ENCODE results near the gene UBE2G1.
A peak's percentile ranks its signal among the peaks of the same experiment; 100 is the strongest.
"Not testable (repeated sequence)": the region's sequence is repeated elsewhere in the genome, so short reads cannot be mapped to it uniquely, and the experiment has no call there.

The UBE2G1 gene

DNA sequence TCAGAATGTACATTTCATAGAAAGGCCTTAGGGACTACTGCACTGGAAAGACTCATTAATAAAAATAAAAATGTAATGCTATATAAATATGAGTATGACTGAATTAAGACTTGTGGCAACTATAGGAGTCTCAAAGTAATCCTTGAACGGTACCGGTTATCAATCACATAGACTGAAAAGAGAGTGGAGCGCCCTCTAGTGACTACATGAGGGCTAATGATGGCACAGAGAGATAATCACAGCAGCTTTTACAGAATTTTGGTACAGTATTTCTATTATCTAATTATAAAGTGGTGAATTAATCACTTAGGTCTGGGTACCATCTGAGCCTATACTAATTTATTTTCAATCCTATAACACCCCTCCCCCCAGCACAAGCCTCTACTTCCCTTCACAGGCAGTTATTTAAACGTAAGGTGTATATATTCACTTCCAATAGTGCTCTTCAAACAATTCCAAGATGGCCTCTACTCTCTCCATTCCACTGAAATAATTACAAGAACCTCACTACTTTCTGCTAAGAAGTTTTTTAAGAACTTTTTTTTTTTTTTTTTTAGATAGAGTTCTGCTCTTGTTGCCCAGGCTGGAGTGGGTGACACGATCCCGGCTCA, 62.0 kb downstream of the UBE2G1 start:
- peak; percentile 13 to 62 for DNase-seq (ENCODE audit: low read depth in 2 of 2)

DNA sequence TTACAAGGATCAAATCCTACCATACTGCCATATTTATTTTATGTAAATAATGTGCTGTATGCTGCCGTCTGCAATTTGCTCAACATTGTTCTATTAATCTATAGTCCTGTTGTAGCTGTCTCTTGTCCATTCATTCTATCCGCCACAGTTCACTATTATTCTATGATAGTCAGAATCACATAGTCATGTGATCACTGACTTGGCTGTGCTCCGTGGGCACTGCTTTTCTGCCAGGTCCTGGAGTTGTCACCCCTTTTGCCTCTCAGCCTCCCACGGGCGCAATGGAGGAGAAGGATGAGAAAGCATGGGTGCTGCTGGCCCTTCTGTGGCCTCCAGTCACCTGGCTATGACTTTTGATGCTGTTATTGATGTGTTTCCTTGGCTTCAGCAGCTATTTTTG, 65.4 kb downstream of the UBE2G1 start:
- DNase-seq (ENCODE audit: low read depth in 2 of 2): no peak

DNA sequence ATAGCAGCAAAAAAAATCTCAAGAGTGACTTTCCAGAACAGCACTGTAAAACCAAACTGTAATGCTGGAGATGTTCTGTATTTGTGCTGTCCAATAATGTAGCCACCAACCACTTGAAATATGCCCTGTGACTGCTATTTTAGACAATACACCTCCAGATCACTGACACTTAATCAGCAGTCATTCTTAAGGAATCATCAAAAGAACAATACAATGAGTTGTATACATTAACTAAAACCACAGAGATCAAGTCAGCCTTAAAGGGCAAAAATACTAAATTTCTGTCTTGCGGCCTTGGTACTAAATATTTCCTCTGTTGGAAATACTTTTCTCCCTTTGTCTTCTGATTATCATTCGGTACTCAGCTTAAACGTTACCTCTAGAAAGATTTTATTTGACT, 69.1 kb downstream of the UBE2G1 start:
- no peak for DNase-seq (ENCODE audit: low read depth in 2 of 2)

DNA sequence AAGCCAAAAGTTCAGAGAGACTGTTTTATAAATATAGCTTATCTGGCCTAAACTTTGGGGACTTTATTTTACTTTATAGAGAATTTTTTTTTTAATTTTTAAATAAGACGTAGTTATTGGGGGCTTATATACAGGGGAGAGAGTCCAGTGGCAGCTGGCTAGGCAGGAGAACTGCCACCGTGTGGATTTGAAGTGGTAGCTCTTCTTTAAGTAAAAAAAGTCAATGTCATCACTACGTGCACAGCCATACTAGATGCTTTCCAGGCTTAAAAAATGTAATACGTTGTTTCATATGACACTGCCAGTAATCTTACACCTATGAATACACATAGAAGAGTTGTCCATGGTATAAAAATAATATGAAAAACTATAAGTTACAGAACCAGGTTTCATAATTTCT, 70.8 kb downstream of the UBE2G1 start:
- DNase-seq (ENCODE audit: low read depth in 2 of 2): no peak

DNA sequence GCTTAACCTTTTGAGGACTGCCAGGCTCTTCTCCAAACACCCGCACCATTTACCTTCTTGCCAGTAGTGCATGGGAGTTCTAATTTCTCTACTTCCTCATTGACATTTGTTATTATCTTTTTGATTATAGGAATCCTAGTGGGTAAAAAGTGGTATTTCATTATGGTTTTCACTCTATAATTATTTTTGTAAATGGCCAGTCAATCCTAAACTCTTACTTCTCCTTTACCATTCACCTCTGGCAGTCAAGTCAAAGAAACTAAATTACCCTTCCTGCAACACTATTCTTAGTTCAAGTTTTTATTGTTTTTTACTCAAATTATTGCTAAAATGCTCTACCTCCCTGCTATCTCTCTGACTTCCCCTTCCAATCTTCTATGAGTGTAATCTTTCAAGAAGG, 72.9 kb downstream of the UBE2G1 start:
- no peak for DNase-seq (ENCODE audit: low read depth in 2 of 2)

DNA sequence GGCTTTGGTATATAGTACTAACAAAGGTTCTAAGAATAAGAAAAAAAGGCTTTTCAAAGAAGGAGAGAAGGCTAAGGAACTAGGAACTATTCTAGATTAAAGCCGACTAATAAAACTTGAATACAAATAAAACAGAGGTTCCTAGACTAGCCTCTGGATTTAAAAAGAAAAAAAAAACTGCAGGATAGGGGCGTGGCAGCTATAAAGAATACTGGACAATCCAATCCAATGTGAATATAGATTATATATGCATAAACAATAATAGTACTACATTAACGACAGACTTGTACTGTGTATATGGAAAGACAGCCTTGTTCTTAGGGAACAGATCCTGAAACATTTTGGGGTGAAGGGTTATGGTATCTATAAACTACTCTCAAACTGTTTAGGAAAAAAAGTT, 78.8 kb downstream of the UBE2G1 start:
- DNase-seq (ENCODE audit: low read depth in 2 of 2): no peak

DNA sequence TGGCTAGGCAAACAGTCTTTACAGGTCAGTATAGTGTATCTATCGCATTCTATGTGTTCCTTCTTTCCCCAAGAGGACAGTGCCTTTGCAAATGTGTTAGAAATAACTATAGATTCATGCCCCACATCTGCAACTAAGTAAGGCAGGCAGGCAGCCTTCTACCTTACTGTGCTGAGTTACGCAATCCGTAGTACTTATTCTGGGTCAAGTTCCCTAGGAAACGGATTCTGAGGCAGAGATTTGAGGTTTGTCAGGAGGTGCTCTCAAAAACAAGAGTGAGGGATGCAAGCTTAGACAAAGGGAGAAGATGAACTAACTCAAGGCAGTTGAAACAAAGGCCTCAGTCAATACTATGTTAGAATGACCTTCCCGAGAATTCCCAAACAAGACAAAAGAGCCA, 90.0 kb downstream of the UBE2G1 start:
- DNase-seq (ENCODE audit: low read depth in 2 of 2): no peak

DNA sequence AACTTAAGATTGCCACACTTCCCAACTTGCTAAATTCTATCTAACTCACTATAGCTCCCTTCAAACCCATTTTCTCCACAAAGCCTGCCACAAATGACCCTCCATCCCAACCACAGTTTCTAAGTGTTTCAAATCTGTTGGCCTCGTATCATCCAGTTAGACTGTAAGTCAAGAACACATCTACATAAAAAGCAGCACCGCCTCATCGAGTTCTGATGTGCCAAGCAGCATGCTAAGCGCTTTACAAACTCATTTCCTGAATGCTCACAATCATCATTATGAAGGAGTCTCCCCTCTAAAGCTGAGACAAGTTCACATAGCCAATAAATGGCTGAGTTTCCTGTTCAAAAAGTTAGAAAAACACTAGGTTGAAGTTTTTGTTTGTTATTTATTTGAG, 93.5 kb downstream of the UBE2G1 start:
- DNase-seq (ENCODE audit: low read depth in 2 of 2): no peak

DNA sequence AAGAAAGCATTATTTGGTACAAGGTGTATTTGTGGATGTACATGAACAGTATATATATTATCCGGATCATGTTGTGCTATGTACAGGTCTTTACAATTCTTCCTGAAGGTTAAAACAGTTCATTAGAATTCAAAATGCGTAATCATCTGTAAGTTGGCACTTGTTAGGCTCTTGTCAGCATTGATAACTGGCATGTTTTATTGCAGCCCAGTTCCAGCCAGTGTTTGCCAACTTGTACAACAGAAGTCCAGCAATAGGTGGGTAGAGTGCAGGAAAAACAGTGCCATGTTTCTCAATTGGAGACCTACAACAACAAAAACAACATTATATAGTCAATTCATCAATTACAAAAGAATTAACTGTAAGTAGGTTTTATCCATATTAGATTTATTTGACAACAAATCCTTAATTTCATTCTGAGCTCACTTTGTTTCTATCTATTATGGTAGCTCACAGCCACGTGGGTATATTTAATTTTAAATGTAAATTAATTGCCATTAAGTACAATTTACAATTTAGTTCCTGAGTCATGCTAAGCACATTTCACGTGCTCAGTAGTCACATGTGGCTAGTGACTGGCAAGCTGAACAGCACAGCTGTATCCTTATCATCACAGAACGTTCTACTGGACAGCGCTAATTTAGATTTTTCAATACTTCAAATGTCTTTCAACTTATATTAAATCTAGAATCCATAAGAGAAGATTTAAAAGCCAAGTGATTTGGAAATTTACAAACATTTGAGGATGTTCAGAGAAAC, 94.1 kb downstream of the UBE2G1 start:
- no peak for DNase-seq (ENCODE audit: low read depth in 2 of 2)

DNA sequence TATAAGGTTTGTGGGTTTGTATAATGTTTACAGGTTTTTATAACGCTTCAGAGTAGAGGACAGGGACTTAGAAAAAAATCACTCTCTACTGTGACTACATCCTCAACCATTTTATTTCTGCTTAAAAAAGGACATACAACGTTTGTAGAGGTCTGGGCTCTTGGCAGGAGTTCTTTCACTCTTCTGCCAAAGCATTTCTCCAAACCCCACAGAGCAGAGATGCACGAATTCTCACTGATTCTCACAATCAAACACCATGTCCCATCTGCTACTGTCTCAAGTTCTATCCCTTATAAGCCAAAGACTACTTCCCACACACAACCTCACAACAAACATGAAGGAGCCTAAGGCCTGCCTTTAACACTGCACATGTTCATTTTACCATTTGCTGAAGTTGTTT, 95.7 kb downstream of the UBE2G1 start:
- no peak for DNase-seq (ENCODE audit: low read depth in 2 of 2)

DNA sequence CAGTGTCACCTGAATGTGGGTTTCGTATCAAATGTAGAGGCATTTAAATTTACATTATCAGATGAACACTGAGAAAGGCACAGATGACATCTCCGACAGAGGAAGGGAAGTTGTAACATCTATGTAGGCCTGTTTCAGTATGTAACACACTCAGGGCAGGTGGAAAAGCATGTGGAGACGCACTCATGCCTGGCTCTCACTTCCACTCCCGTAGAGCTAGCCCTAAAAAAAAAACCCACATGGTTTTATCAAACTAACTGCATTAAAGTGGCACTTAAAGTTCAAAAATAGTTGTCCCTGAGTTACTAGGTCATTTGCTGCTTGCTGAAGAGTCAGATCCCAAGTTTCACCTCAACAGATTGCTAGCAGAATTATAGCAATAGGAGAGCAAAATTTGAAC, 96.6 kb downstream of the UBE2G1 start:
- no peak for DNase-seq (ENCODE audit: low read depth in 2 of 2)

DNA sequence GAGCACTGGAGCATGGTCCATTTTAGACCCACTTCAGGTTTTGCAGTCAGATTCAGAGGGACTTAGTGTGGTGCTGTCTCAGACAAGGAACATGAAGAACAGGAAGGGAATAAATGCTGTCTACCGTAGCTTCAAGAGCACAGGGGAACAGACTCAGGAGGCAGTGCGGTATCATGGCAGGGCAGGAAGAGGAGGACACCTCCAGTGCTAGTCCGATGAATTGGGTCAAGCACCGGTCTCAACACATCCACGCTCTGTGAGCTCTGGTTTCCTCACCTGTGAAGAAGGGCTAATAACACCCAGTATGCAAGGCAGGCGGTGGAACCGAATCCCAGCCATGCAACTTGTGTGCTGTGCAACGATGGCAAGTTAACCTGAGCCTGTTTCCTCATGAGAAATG, 99.1 kb downstream of the UBE2G1 start:
- DNase-seq (ENCODE audit: low read depth in 2 of 2): no peak

DNA sequence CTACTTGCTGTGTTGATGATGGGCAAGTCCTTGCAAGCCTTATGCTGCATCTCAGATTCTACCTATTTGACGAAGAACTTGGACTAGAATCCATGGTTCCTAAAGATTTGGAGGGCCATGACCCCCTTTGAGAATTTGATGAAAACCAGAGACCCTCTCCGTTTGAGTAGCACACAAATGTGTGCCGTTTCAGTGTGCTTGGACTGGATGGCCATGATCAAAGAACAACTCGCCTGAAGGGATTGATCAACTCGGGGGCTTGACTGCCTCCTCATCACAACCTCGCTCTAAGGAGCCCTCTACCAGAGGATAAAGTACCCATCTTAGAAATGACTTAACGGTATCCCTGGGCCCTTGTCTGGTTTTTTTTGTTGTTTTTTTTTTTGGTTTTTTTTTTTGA, 99.9 kb downstream of the UBE2G1 start:
- no peak for DNase-seq (ENCODE audit: low read depth in 2 of 2)

DNA sequence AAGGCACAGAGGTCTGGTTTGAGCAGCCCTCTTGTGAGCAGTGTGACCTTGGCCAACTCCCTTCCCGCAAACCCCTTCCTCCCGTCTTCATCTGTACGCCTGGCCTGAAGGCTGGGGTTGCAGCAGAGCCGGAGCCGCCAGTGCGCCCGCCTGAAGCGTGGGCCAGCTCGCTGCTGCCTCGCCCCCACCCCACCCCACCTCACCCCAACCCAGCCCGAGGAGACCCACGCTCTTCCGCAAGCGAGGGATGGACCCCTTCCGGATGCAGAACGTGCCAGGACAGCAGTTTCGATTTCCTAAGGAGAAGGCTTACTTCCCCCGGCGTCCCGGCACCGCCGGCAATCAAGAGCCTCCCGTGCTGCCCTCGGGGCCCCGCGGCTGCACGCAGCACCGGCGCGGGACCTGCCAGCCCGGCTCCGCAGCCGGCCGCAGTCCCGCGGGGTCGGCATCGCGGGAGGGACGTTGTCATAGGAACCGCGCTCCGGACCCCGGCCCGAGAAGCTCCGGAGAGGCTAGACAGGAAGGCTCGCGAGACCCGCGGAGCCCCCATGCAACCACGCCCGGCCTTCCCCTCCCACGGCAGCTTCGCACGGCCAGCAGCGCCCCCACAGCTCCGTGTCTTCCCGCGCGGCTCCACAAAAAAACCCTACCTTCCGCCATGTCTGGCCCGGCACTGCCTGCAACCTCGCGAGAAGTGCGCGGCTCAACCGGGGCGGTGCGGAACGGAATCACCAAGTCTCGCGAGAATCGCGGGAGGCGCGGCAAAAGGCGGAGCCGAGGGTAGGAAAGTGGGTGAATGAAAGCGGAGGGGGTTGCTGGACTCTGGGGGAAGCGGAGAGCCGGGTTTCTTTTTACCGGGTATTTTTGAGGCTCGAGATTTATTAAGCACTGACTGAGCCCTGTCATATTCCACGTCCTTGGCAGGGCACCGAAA, 102.9 kb downstream of the UBE2G1 start, which contains the start of gene ANKFY1:
Gene ANKFY1 (minus strand): TSS at position 698 of the 934 bp plus-strand sequence. CDS start 38 bp downstream, at position 660.
- peak; percentile 95 to 97 for DNase-seq (ENCODE audit: low read depth in 2 of 2)

DNA sequence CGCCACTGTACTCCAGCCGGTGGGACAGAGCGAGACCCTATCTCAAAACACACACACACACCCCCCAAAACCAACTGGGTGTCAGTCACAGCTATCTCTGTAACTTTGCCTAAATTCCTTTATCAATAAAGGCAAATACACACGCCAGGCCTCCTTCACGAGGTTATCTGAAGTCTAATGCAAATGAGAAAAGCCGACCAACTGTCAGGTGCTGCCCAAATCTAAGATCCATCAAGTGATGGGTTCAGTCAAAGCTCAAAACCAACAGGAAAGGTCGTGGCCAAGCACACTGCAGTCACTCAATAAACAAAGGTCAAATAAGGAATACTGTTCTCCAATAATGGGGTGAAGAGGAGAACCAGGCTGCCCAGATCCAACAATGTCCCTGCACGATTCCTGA, 103.8 kb downstream of the UBE2G1 start:
- no peak for DNase-seq (ENCODE audit: low read depth in 2 of 2)

DNA sequence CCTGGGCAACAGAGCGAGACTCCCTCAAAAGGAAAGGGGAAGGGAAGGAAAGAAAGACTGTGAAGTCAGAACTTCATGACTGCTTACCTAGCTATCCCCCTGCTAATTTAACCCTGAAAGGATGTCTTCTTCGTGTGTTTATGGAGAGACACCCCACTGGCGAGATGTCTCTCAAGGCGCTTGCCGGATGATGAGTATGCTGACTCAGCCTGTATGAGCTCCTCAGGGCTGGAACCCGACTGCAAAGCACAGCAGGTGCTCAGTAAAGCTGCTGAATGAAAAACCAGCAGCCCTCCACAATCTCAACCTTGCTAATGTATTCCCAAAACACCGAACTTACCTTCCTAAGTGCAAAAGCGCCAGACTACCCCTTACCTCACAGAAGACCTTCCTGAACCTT, 105.0 kb downstream of the UBE2G1 start:
- no peak for DNase-seq (ENCODE audit: low read depth in 2 of 2)

DNA sequence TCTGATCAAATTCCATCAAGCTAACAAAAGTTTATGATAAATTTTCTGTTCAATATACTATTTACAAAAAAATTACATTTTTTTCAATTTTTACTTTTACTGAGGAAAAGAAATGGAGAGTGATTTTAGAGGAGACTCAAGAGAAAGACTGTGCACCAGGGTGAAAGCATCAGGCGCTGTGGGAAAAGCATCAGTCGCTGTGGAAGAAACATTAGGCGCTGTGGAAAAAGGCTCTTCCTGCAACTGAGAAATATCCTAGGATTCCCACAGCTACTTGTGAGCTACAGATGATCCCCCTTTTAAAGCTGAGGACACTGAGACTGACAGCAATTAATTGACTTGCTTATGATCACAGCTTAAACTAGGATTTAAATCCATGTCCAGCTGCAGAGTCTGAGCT, 107.6 kb downstream of the UBE2G1 start:
- no peak for DNase-seq (ENCODE audit: low read depth in 2 of 2)

DNA sequence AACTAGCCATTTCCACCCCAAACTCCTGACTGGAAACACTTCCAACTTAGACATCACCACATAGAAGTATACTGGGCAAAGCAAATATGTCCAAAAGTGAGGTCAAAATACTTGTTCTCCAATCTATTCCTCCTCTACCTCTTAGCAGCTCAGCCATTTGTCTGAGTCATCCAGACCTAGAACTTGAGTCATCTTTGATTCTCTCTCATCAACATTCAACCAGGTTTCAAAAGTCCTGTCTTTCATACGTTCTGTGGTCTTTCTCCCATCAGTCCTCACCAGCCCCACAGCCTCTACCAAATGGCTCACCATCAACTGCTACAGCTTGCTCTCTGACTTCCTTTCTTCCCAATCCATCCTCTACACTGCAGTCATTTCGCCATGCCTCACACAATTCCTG, 109.5 kb downstream of the UBE2G1 start:
- no peak for DNase-seq (ENCODE audit: low read depth in 2 of 2)

DNA sequence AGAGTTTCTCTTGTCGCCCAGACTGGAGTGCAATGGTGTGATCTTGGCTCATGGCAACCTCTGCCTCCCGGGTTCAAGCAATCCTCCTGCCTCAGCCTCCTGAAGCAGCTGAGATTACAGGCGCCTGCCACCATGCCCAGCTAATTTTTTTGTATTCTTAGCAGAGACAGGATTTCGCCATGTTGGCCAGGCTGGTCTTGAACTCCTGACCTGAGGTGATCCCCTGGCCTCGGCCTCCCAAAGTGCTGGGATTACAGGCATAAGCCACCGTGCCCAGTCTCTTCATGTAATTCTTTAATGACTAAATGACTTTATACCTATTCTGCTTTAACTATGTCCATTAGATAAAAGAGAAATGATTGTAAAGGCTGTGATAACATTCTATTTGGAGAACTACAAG, 111.2 kb downstream of the UBE2G1 start:
- not testable (repeated sequence) for DNase-seq (ENCODE audit: low read depth in 2 of 2)

DNA sequence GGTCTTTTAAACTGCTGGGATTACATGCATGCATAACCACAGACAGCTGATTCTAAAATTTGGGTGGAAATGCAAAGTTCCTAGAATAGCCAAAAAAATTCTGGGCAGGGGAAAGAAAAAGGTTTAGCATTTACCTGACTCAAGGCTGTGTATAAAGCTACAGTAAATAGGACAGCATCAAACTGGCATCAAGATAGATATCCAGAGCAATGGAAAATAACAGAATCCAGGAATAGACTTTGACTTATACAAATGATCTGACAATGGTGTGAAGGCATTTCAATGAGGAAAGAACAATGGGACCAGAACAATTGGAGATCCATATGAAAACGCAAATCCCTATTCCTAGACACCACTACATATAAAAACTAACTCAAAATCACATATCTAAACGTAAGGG, 115.6 kb downstream of the UBE2G1 start:
- DNase-seq (ENCODE audit: low read depth in 2 of 2): no peak

DNA sequence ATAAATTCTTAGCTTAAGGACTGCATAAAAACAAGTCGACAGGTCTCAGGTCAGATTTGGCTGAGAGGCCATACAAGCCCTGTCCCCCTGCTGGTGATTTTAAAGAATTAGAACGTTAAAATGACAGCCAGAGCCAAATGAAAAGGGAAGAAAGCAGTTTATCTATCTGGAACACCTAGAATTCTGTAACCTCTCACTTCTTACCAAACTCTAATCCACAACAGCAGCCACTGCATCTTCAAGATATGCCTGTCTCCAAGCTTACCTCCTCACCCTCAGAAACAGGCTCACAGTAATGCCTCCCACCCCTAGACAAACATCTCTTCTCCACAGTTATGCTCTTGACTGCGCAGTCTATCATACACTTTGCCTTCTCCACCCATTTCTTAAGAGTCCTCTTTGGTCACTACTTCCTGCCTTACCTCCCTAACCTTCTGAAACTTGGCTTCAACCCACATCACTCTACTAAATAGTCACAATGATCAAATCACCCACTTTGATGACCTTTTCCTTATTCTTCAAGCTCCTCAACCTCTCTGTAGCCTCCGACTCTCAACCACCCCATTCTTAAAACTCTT, 116.9 kb downstream of the UBE2G1 start:
- DNase-seq (ENCODE audit: low read depth in 2 of 2): no peak

All from stimulated activated CD4-positive, alpha-beta T cell treated with anti-CD3 and anti-CD28 coated beads, Interleukin-1b, Interleukin-23, amount 100 ng/mL, for 4 hours (primary cell).